HCT116 (cell line): ENCODE data around the gene TP53RK. TPM values are rescaled to one million over a fixed set of nuclear protein-coding genes. Genes with fewer than 3 reads are reported as not detected.

Experiments used
- ATAC-seq: fragments of 200-7000 bp; cut with Tn5 transposase; 2 replicates; pipeline ENCODE4 v1.9.1; 2020; ENCODE audit warnings: mild to moderate bottlenecking, moderate library complexity
- BruUV-seq: library from RNA; stranded (reverse); fragments of 400-500 nt; replicated peaks from 2 replicates; lab custom pipeline; 2021; lab: Mats Ljungman, UMichigan
- CTCF ChIA-PET: fragments of 300-600 bp; sonication (Branson Sonifier 250); formaldehyde crosslinking; loops from one replicate; lab custom pipeline; 2021; ENCODE audit warnings: antibody characterized with exemption; lab: Charles Lee
- POLR2A ChIA-PET: fragments of 300-600, 350-600 bp; sonication (Branson Sonifier 250); formaldehyde crosslinking; loops from one replicate; lab custom pipeline; 2021; ENCODE audit warnings: antibody characterized with exemption; lab: Charles Lee
- RAD21 ChIA-PET, 2 experiments: fragments of 300-600 bp; sonication (Branson Sonifier 250); formaldehyde crosslinking; loops; one replicate each; lab custom pipeline; 2023; ENCODE audit warnings: low total read pairs in 2 of 2; ENCODE audit not compliant: uncharacterized antibody in 2 of 2, unreplicated experiment in 2 of 2, low non-redundant PET in 1 of 2; lab: Charles Lee
- DNase-seq: peaks from one replicate; pipeline ENCODE4 v3.0.0-alpha.2; 2010; ENCODE audit warnings: low read depth, low spot score
- H2AFZ ChIP-seq: fragments of 200-600 bp; shearing (Covaris generic), sonication (generic); 2 replicates; pipeline ENCODE4 v1.6.1; 2017; ENCODE audit warnings: low read depth, mixed run types, mixed read lengths, antibody characterized with exemption, low read length; ENCODE audit not compliant: poor library complexity, severe bottlenecking
- H3K27ac ChIP-seq: 2 replicates; pipeline ENCODE4 v1.5.1; 2012; ENCODE audit warnings: low read depth, low read length
- H3K27me3 ChIP-seq: fragments of 200-600 bp; sonication (generic); 2 replicates; pipeline ENCODE4 v1.6.1; 2016; ENCODE audit warnings: mixed run types, low read length, mixed read lengths; ENCODE audit not compliant: insufficient read depth
- H3K36me3 ChIP-seq, 2 experiments: fragments of 200-500 bp in 1 of 2; fragments of 200-600 bp in 1 of 2; sonication (Bioruptor generic) in 1 of 2; sonication (generic) in 1 of 2; 2 replicates each; pipeline versions ENCODE4 v1.5.1 to v1.6.1; 2014 to 2016; ENCODE audit warnings: low read length in 2 of 2, inconsistent platforms in 1 of 2, mixed read lengths in 1 of 2, mixed run types in 1 of 2; ENCODE audit not compliant: insufficient read depth in 2 of 2, control insufficient read depth in 1 of 2
- H3K4me1 ChIP-seq, 2 experiments: fragments of 200-600 bp in 1 of 2; sonication (generic) in 1 of 2; 2 replicates each; pipeline versions ENCODE4 v1.5.1 to v1.6.1; 2012 to 2017; ENCODE audit warnings: low read length in 2 of 2, inconsistent platforms in 1 of 2, mild to moderate bottlenecking in 1 of 2, mixed read lengths in 1 of 2, mixed run types in 1 of 2, moderate library complexity in 1 of 2; ENCODE audit not compliant: insufficient read depth in 2 of 2, control insufficient read depth in 1 of 2
- H3K4me2 ChIP-seq: fragments of 200-600 bp; sonication (generic); 2 replicates; pipeline ENCODE4 v1.6.1; 2017; ENCODE audit warnings: mixed run types, low read length, mixed read lengths
- H3K4me3 ChIP-seq, 2 experiments: fragments of 200-600 bp in 1 of 2; sonication (generic) in 1 of 2; replicated peaks in 1 of 2; 2 replicates each; pipeline ENCODE4 v1.5.1; 2011 to 2016; ENCODE audit warnings: low read length in 2 of 2, control low read depth in 1 of 2, low read depth in 1 of 2, mild to moderate bottlenecking in 1 of 2, mixed read lengths in 1 of 2, mixed run types in 1 of 2
- H3K79me2 ChIP-seq: fragments of 200-600 bp; sonication (generic); 2 replicates; pipeline ENCODE4 v1.6.1; 2017; ENCODE audit warnings: mild to moderate bottlenecking, mixed run types, low read length, moderate library complexity, mixed read lengths; ENCODE audit not compliant: insufficient read depth
- H3K9ac ChIP-seq: fragments of 200-600 bp; sonication (generic); 2 replicates; pipeline ENCODE4 v1.6.1; 2016; ENCODE audit warnings: low read length, mixed read lengths
- H3K9me2 ChIP-seq: fragments of 200-600 bp; sonication (generic), shearing (Covaris generic); 2 replicates; pipeline ENCODE4 v1.6.1; 2017; ENCODE audit warnings: mixed run types, mild to moderate bottlenecking, moderate library complexity; ENCODE audit not compliant: insufficient read depth
- H3K9me3 ChIP-seq, 2 experiments: fragments of 200-500 bp in 1 of 2; fragments of 200-600 bp in 1 of 2; sonication (Bioruptor generic) in 1 of 2; sonication (generic) in 1 of 2; 2 replicates each; pipeline ENCODE4 v1.6.1; 2014 to 2017; ENCODE audit warnings: low read length in 2 of 2, mixed read lengths in 2 of 2, inconsistent platforms in 1 of 2, low read depth in 1 of 2, mild to moderate bottlenecking in 1 of 2, mixed run types in 1 of 2, moderate library complexity in 1 of 2; ENCODE audit not compliant: control insufficient read depth in 1 of 2, insufficient read depth in 1 of 2
- H4K20me1 ChIP-seq: fragments of 200-600 bp; sonication (generic), shearing (Covaris generic); 2 replicates; pipeline ENCODE4 v1.6.1; 2017; ENCODE audit warnings: mixed run types, mild to moderate bottlenecking, moderate library complexity; ENCODE audit not compliant: insufficient read depth
- CBX3 ChIP-seq: IDR thresholded peaks from 2 replicates; pipeline ENCODE4 v1.6.1; 2012; ENCODE audit warnings: low read depth
- EGR1 ChIP-seq: IDR thresholded peaks from 2 replicates; pipeline ENCODE4 v1.6.1; 2012; ENCODE audit warnings: low read depth
- ELF1 ChIP-seq: IDR thresholded peaks from 2 replicates; pipeline ENCODE4 v1.6.1; 2012; ENCODE audit warnings: low read depth, borderline replicate concordance
- EZH2 ChIP-seq: fragments of 200-600 bp; sonication (generic); IDR thresholded peaks from 2 replicates; pipeline ENCODE4 v1.6.1; 2017; ENCODE audit warnings: antibody characterized with exemption, mixed run types
- EZH2phosphoT487 ChIP-seq: fragments of 200-600 bp; IDR thresholded peaks from 2 replicates; pipeline ENCODE4 v1.6.1; 2018; ENCODE audit warnings: antibody characterized with exemption, borderline replicate concordance
- FOSL1 ChIP-seq: IDR thresholded peaks from 2 replicates; pipeline ENCODE4 v1.6.1; 2012; ENCODE audit warnings: low read depth
- JUND ChIP-seq: IDR thresholded peaks from 2 replicates; pipeline ENCODE4 v1.6.1; 2012
- POLR2A ChIP-seq: IDR thresholded peaks from 2 replicates; pipeline ENCODE4 v1.7.0; 2011; ENCODE audit warnings: borderline replicate concordance; ENCODE audit not compliant: insufficient read depth, insufficient read length; ENCODE audit errors: extremely low read depth
- POLR2AphosphoS5 ChIP-seq: IDR thresholded peaks from 2 replicates; pipeline ENCODE4 v1.6.1; 2011; ENCODE audit warnings: mild to moderate bottlenecking, low read depth, low read length, moderate library complexity
- RAD21 ChIP-seq: IDR thresholded peaks from 2 replicates; pipeline ENCODE4 v1.6.1; 2012; ENCODE audit warnings: low read depth, mild to moderate bottlenecking
- SIN3A ChIP-seq: IDR thresholded peaks from 2 replicates; pipeline ENCODE4 v1.6.1; 2012; ENCODE audit warnings: low read depth
- SP1 ChIP-seq: IDR thresholded peaks from 2 replicates; pipeline ENCODE4 v1.6.1; 2012; ENCODE audit warnings: low read depth
- SRF ChIP-seq: IDR thresholded peaks from 2 replicates; pipeline ENCODE4 v1.6.1; 2012; ENCODE audit warnings: low read depth
- TCF7L2 ChIP-seq: IDR thresholded peaks from 2 replicates; pipeline ENCODE4 v1.7.0; 2011; ENCODE audit warnings: borderline replicate concordance, inconsistent platforms; ENCODE audit not compliant: insufficient read depth, insufficient read length; ENCODE audit errors: extremely low read depth
- YY1 ChIP-seq: IDR thresholded peaks from 2 replicates; pipeline ENCODE4 v1.6.1; 2011; ENCODE audit warnings: low read length, low read depth, moderate library complexity, mild to moderate bottlenecking; ENCODE audit not compliant: insufficient replicate concordance; ENCODE audit errors: extremely low read depth
- ZFX ChIP-seq: fragments of 450-650 bp; IDR thresholded peaks from 2 replicates; pipeline ENCODE4 v1.6.1; 2017
- ZNF274 ChIP-seq: fragments of 200-500 bp; sonication (Bioruptor generic); IDR thresholded peaks from 2 replicates; pipeline ENCODE4 v1.6.1; 2014; ENCODE audit warnings: mild to moderate bottlenecking, low read depth, low read length, inconsistent platforms
- intact Hi-C: fragments of 100-400 bp; cut with micrococcal nuclease; formaldehyde crosslinking; loops from 2 replicates; pipeline ENCODE4 v1.10.0; 2022
- total RNA-seq: library from RNA; stranded (reverse); gene quantifications from one replicate; pipeline ENCODE4 v1.2.1, GENCODE V29; 2021; ENCODE audit not compliant: unreplicated experiment
- TF ChIP-seq, protein P1 (sequence below): IDR thresholded peaks from 2 replicates; pipeline ENCODE4 v1.6.1; 2012
- TF ChIP-seq, protein P2 (sequence below): IDR thresholded peaks from 2 replicates; pipeline ENCODE4 v1.6.1; 2011; ENCODE audit warnings: mild to moderate bottlenecking, low read length, moderate library complexity; ENCODE audit not compliant: insufficient replicate concordance; ENCODE audit errors: extremely low read depth

TP53RK gene
- total RNA-seq, 1 experiment from 2014 or later = 9.2 TPM

DNA sequence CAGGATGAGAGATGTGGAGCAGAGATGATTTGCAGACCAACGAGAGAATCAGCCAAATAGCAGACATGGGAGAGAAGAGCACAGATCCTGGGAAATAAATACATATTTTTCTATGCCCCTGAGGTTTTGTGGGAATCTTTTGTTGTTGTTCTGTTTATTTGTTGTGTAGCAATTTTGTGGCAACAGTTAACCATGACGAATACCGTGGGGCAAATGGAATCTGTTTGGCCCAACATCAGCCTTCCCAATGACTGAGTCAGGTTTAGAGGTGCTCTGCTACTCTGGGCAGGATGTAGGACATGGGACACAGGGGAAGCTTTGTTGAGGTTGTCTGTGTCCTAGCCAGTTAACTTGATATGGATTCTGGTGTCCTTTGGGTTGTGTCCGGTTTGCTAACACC lies 12.3 kb upstream of the TP53RK start:
- Histone ChIP-seq H3K4me1 (peaks cover 5 to 16% of the 10 kb centered on the region in 2 experiments; a peak in 3 of 4 replicates), H3K4me3 (no peak overlapping the region), H3K79me2 (no peaks in the 10 kb centered on the region), H3K36me3 (no peaks in the 10 kb centered on the region), H3K9ac (no peak overlapping the region), H3K27ac (no peak overlapping the region), H2AFZ (no peak overlapping the region), H4K20me1 (no peaks in the 10 kb centered on the region), H3K9me2 (no peaks in the 10 kb centered on the region), H3K27me3 (no peaks in the 10 kb centered on the region), H3K9me3 (no peaks in the 10 kb centered on the region), H3K4me2 (no peak overlapping the region)
- ATAC-seq (no peak), DNase-seq (no peak)
- RAD21 ChIA-PET = no interaction called here
- CTCF ChIA-PET = interaction anchor here (0.8 to 2.0 kb wide), 2 partner anchors 12 to 19 kb away, joined by 3 to 6 read pairs; partner anchors contain the start of gene TP53RK
- POLR2A ChIA-PET = no interaction called here
- BruUV-seq = no TSS peak
- TF ChIP-seq EZH2phosphoT487 (no peak), RAD21 (no peak), CBX3 (no peak), ZNF274 (no peak), JUND (no peak), EGR1 (no peak), SRF (no peak), SP1 (no peak)
- TF ChIP-seq, protein P1, sequence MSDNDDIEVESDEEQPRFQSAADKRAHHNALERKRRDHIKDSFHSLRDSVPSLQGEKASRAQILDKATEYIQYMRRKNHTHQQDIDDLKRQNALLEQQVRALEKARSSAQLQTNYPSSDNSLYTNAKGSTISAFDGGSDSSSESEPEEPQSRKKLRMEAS = no peak
- intact Hi-C loops = no loop called here

DNA sequence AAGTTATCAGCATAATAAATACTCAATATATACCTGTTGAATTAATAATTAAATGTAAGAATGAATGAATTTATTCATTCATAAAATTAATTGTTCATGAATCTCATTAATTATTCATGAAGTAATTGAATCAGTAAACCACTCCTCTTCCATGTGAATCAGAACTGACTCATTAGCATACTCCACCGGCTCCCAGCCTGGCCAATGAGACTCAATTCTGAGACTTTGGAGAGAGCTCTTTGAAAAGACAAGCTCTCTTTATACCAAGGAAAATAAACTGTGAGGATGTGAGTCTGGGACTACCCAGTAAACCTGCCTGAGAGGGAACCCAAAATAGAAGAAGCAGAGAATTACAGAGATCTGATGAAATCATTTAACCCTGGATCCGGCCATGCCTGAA lies 11.8 kb upstream of the TP53RK start:
- POLR2A ChIA-PET = no interaction called here
- no peaks in the 10 kb centered on the region for H4K20me1 ChIP-seq
- RAD21 ChIA-PET = no interaction called here
- no peaks in the 10 kb centered on the region for H3K79me2 ChIP-seq
- ATAC-seq (no peak), DNase-seq (no peak)
- CTCF ChIA-PET = interaction anchor here (0.8 to 2.0 kb wide), 2 partner anchors 11 to 20 kb away, joined by 3 to 6 read pairs; partner anchors contain the start of gene TP53RK
- H3K4me1 ChIP-seq = peaks cover 5 to 16% of the 10 kb centered on the region in 2 experiments; a peak in 3 of 4 replicates
- H2AFZ ChIP-seq = no peak overlapping the region
- no peaks in the 10 kb centered on the region for H3K27me3 ChIP-seq
- H3K9ac ChIP-seq = no peak overlapping the region
- H3K27ac ChIP-seq = no peak overlapping the region
- H3K9me3 ChIP-seq = no peaks in the 10 kb centered on the region
- no peak for TF ChIP-seq YY1
- no peak for TF ChIP-seq JUND
- TF ChIP-seq POLR2AphosphoS5 = no peak
- no peak for TF ChIP-seq FOSL1
- TF ChIP-seq ZFX = no peak
- no peak for TF ChIP-seq TCF7L2
- no peak for TF ChIP-seq POLR2A
- TF ChIP-seq SIN3A = no peak
- TF ChIP-seq ZNF274 = no peak
- no peak for TF ChIP-seq SRF
- TF ChIP-seq, protein P1 = no peak
- TF ChIP-seq, protein P2, sequence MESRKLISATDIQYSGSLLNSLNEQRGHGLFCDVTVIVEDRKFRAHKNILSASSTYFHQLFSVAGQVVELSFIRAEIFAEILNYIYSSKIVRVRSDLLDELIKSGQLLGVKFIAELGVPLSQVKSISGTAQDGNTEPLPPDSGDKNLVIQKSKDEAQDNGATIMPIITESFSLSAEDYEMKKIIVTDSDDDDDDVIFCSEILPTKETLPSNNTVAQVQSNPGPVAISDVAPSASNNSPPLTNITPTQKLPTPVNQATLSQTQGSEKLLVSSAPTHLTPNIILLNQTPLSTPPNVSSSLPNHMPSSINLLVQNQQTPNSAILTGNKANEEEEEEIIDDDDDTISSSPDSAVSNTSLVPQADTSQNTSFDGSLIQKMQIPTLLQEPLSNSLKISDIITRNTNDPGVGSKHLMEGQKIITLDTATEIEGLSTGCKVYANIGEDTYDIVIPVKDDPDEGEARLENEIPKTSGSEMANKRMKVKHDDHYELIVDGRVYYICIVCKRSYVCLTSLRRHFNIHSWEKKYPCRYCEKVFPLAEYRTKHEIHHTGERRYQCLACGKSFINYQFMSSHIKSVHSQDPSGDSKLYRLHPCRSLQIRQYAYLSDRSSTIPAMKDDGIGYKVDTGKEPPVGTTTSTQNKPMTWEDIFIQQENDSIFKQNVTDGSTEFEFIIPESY = no peak
- TF ChIP-seq ELF1 = no peak
- no peak for TF ChIP-seq EGR1
- TF ChIP-seq EZH2 = no peak
- no peaks in the 10 kb centered on the region for H3K9me2 ChIP-seq
- no peak overlapping the region for H3K4me2 ChIP-seq
- intact Hi-C loops = no loop called here
- BruUV-seq = no TSS peak
- H3K36me3 ChIP-seq = no peaks in the 10 kb centered on the region
- H3K4me3 ChIP-seq = no peak overlapping the region
